NCI-H446 treated with DMSO at 0.1 percent for 48 hours (cell line): ENCODE measurements around the gene SPATA31D3.
"Not testable (repeated sequence)": the region's sequence is repeated elsewhere in the genome, so short reads cannot be mapped to it uniquely, and the experiment has no call there.

Source experiments
- DNase-seq: peaks from one replicate; lab custom pipeline; 2025; lab: John Stamatoyannopoulos, UW

Gene SPATA31D3

DNA sequence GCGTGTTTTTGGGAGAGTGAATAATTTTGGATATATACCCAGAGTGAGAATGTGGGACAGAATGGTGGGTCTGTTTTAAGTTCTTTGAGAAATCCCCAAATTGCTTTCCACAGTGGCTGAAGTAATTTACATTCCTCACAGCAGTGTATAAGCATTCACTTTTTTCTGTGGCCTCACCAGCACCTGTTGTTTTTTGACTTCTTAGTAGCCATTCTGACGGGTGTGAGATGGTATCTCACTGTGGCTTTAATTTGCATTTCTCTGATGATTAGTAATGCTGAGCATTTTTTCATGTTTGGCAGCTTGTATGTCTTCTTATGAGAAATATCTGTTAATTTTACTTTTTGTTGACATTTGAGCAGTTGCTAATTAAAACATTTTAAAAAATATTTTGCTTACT is 35.9 kb downstream of the SPATA31D3 start:
- DNase-seq: no peak

- DNase-seq: no peak
These were observed 37.3 kb downstream of the SPATA31D3 start for GRCh38 chr9:81980568-81980967.

DNA sequence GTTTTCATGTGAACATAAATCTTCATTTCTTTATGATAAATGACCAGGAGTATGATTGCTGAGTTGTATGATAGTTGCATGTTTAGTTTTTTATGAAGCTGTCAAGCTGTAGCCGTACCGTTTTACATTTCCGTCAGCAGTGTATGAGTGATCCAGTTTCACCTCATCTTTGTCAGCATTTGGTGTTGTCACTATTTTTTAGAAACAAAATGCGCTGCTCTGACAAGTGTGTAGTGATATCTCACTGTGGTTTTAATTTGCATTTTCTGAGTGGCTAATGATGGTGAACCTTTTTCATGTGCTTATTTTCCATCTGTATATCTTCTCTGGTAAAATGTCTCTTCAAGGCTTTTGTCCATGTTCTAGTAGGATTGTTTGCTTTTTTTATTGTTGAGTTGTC is 38.6 kb downstream of the SPATA31D3 start:
- DNase-seq: no peak

- no peak for DNase-seq
These were observed 41.6 kb downstream of the SPATA31D3 start for GRCh38 chr9:81984928-81985327.

DNA sequence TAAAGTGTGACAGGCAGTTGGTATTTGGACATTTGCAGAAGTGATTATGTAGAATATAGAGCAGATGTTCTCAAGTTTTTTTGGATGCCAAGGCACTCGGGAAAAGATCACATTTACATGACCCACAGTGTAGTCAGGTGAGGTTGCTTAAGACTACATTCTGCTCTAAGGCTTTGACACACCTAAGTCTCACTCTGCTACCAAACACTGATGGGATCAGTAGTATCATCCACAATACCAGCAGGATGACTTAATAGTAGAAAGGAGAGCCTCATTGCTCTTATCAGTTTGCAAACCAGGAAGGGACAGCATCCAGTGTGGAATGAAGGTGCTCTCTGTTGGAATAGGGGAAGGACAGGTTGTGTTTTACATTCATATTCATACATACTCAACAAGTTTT is 42.8 kb downstream of the SPATA31D3 start:
- no peak for DNase-seq

- not testable (repeated sequence) for DNase-seq
These were observed 45.2 kb downstream of the SPATA31D3 start, which contains the start of gene SPATA31D1 for GRCh38 chr9:81988472-81988871. Gene SPATA31D1 (plus strand): TSS chr9:81988772. CDS start chr9:81988819, 47 bp downstream.

GRCh38 chr9:81989700-81990099 is 46.4 kb downstream of the SPATA31D3 start:
- DNase-seq: no peak

GRCh38 chr9:81993656-81994055 is 50.4 kb downstream of the SPATA31D3 start:
- no peak for DNase-seq
